Endodermal cell (in vitro differentiated cells): ENCODE measurements around the gene S100A1. TPM values are rescaled to one million over a fixed set of nuclear protein-coding genes. Genes with fewer than 3 reads are reported as not detected.
"Not testable (repeated sequence)": the region's sequence is repeated elsewhere in the genome, so short reads cannot be mapped to it uniquely, and the experiment has no call there.

Source experiments
- DNase-seq: peaks from one replicate; pipeline ENCODE4 v3.0.0-alpha.2; 2017
- H3K27ac ChIP-seq: 2 replicates; pipeline ENCODE4 v1.5.1; 2013; ENCODE audit warnings: mild to moderate bottlenecking, low read depth, low read length, moderate library complexity
- H3K27me3 ChIP-seq: 2 replicates; pipeline ENCODE4 v1.6.1; 2013; ENCODE audit warnings: mild to moderate bottlenecking, low read length, moderate library complexity; ENCODE audit not compliant: insufficient read depth, control insufficient read depth, poor library complexity, severe bottlenecking
- H3K36me3 ChIP-seq: 2 replicates; pipeline ENCODE4 v1.7.0; 2013; ENCODE audit warnings: mild to moderate bottlenecking, low read length, moderate library complexity; ENCODE audit not compliant: control insufficient read depth, insufficient read depth
- H3K4me1 ChIP-seq: one replicate; pipeline ENCODE4 v1.7.0; 2013; ENCODE audit warnings: low read length; ENCODE audit not compliant: control insufficient read depth, insufficient read depth
- H3K4me3 ChIP-seq: 2 replicates; pipeline ENCODE4 v1.5.1; 2013; ENCODE audit warnings: mild to moderate bottlenecking, low read length, moderate library complexity
- H3K9ac ChIP-seq: 2 replicates; pipeline ENCODE4 v1.6.1; 2013; ENCODE audit warnings: mild to moderate bottlenecking, low read length, moderate library complexity; ENCODE audit not compliant: poor library complexity, severe bottlenecking; ENCODE audit errors: extremely low read depth
- H3K9me3 ChIP-seq: 2 replicates; pipeline ENCODE4 v1.6.1; 2013; ENCODE audit warnings: mild to moderate bottlenecking, low read length, moderate library complexity; ENCODE audit not compliant: control insufficient read depth
- H3K27ac Mint-ChIP-seq: 2 replicates; pipeline ENCODE4 v1.8.0; 2020; ENCODE audit warnings: mixed read lengths
- H3K27me3 Mint-ChIP-seq: 2 replicates; pipeline ENCODE4 v1.8.0; 2021; ENCODE audit warnings: mild to moderate bottlenecking, mixed read lengths; ENCODE audit not compliant: insufficient read depth
- H3K36me3 Mint-ChIP-seq: 2 replicates; pipeline ENCODE4 v1.8.0; 2020; ENCODE audit warnings: low read depth, mixed read lengths
- H3K4me1 Mint-ChIP-seq: 2 replicates; pipeline ENCODE4 v1.8.0; 2020; ENCODE audit warnings: mixed read lengths
- H3K4me3 Mint-ChIP-seq: 2 replicates; pipeline ENCODE4 v1.8.0; 2020; ENCODE audit warnings: mild to moderate bottlenecking, moderate library complexity, mixed read lengths
- H3K9me3 Mint-ChIP-seq: 2 replicates; pipeline ENCODE4 v1.8.0; 2020; ENCODE audit warnings: mild to moderate bottlenecking, mixed read lengths
- WGBS, 2 experiments: methylation state at CpG; one replicate each; pipeline versions ENCODE4 v1.1.5 to v1.1.7; 2013; ENCODE audit warnings: missing lambda C conversion rate in 2 of 2, mixed read lengths in 1 of 2; ENCODE audit not compliant: insufficient coverage in 1 of 2, insufficient read length in 1 of 2; 5-methylcytosine and 5-hydroxymethylcytosine counted together
- total RNA-seq, 2 donors: library from RNA; stranded (reverse); fragmentation: NEBNext Ultra II Directional in 1 of 2; extraction: Animal tissue kit (Norgen Biotek cat#: 25700) in 1 of 2; gene quantifications; 2 replicates in 1 of 2; 3 replicates in 1 of 2; pipeline ENCODE4 v1.2.1, GENCODE V29; 2021
- TF ChIP-seq, protein P1 (sequence below): fragments of 200-600 bp; sonication (generic); conservative IDR thresholded peaks from 2 replicates; pipeline ENCODE4 v1.5.0; 2021; ENCODE audit warnings: antibody characterized with exemption, mild to moderate bottlenecking

The S100A1 gene
- total RNA-seq, 2 donors from 2014 or later = 1.8 to 5.0 TPM

DNA sequence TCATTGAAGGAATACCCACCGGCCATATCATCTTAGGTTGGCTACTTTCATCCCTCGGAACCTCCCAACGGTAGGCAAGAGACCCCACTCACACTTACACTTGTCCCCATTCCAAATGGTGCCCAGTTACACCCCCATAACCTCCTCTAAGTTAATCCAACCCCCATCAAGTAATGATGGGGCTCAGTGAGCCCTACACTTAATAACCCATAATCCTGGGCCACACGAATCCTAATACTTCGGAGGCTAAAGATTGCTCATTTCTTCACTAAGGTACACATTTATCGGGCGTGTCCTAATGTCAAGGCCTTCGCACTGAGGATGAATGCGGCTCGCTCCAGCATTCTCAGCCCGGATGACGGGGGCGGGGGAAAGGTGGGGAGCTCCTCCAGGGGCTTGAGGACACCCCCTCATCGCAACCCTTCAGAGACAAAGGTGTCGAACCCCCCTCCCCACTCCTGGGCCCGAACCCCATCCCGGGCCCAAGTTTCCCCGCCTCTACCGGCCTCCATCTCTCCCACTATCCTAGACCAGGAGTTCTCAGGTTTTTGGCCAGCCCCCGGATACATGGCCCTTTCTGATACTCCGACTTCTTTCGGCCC lies 42.1 kb downstream of the S100A1 start:
- Mint-ChIP-seq H3K36me3 (peaks cover 48% of the 10 kb centered on the region), H3K27ac (no peak overlapping the region), H3K4me3 (no peak overlapping the region), H3K9me3 (no peaks in the 10 kb centered on the region), H3K4me1 (peaks cover 8% of the 10 kb centered on the region), H3K27me3 (no peaks in the 10 kb centered on the region)
- Histone ChIP-seq H3K4me3 (peak overlapping the region; percentile 96), H3K27me3 (no peaks in the 10 kb centered on the region), H3K9ac (peak overlapping the region; percentile 97), H3K27ac (peak overlapping the region; percentile 85), H3K36me3 (peaks cover 46% of the 10 kb centered on the region), H3K4me1 (no peaks in the 10 kb centered on the region), H3K9me3 (peaks cover 7% of the 10 kb centered on the region)
- no peak for DNase-seq
- TF ChIP-seq, protein P1, sequence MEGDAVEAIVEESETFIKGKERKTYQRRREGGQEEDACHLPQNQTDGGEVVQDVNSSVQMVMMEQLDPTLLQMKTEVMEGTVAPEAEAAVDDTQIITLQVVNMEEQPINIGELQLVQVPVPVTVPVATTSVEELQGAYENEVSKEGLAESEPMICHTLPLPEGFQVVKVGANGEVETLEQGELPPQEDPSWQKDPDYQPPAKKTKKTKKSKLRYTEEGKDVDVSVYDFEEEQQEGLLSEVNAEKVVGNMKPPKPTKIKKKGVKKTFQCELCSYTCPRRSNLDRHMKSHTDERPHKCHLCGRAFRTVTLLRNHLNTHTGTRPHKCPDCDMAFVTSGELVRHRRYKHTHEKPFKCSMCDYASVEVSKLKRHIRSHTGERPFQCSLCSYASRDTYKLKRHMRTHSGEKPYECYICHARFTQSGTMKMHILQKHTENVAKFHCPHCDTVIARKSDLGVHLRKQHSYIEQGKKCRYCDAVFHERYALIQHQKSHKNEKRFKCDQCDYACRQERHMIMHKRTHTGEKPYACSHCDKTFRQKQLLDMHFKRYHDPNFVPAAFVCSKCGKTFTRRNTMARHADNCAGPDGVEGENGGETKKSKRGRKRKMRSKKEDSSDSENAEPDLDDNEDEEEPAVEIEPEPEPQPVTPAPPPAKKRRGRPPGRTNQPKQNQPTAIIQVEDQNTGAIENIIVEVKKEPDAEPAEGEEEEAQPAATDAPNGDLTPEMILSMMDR = no peak
- 0 to 2% methylated on average over 13 to 22 of the region's 22 CpGs for WGBS, 2 experiments

DNA sequence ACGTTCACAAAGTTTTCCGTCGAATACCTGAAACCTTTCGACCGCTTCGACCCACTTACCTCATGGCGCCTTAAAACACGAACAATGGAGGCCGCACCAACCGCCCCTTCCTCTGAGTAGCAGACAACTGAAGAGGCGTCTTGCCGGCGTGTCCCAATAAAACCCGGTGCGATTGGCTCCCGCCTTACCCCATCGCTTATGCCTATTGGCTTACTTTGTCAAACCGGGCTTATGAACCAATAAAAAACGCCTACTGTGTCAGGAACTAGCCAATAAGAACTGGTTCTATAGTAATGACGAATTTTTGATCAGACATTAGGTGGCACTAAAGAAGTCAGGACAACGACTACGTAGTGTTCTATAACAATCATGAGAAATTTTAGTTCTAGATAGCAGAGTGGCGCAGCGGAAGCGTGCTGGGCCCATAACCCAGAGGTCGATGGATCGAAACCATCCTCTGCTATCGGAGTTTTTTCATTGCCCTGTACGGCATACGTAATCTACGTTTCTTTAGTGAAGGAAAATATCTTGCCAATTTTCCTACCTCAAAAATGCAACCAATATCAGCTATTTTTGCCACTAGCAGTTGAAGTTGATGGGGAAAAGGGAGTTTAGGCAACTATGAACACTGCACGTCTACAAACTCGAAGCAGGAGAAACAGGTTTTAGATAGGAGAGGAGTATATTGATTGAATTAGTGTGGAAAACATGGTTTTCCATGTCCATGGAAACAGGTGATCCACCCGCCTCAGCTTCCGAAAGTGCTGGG lies 42.8 kb downstream of the S100A1 start, which contains the start of gene ILF2:
Gene ILF2, minus strand, starts transcription at position 135 of the 769 bp plus-strand sequence. Its CDS starts 71 bp downstream, at position 64.
- Mint-ChIP-seq H3K36me3 (peaks cover 42% of the 10 kb centered on the region), H3K4me3 (no peak within 1 kb of the TSS), H3K27me3 (no peaks in the 10 kb centered on the region), H3K27ac (no peak within 1 kb of the TSS), H3K9me3 (no peaks in the 10 kb centered on the region), H3K4me1 (peaks cover 8% of the 10 kb centered on the region)
- peak; percentile 98 for DNase-seq
- no peaks in the 10 kb centered on the region for H3K27me3 ChIP-seq
- no peaks in the 10 kb centered on the region for H3K4me1 ChIP-seq
- peak within 1 kb of the TSS; percentile 85 for H3K27ac ChIP-seq
- H3K9me3 ChIP-seq = peaks cover 7% of the 10 kb centered on the region
- H3K4me3 ChIP-seq = peak within 1 kb of the TSS; percentile 96
- TF ChIP-seq, protein P1 = peak; percentile 50
- H3K36me3 ChIP-seq = peaks cover 39% of the 10 kb centered on the region
- H3K9ac ChIP-seq = peak within 1 kb of the TSS; percentile 97
- WGBS, 2 experiments = 1% methylated on average over 28 to 35 of the region's 35 CpGs

GRCh38 chr1:153671628-153672353 lies 43.6 kb downstream of the S100A1 start:
- H3K4me3 ChIP-seq = peak overlapping the region; percentile 96
- H3K27me3 Mint-ChIP-seq, H3K27me3 ChIP-seq, H3K4me3 Mint-ChIP-seq, H3K27ac Mint-ChIP-seq, H3K4me1 ChIP-seq, H3K9me3 Mint-ChIP-seq, H3K4me1 Mint-ChIP-seq, H3K9me3 ChIP-seq, DNase-seq: not testable (repeated sequence)
- H3K36me3 ChIP-seq = peaks cover 32% of the 10 kb centered on the region
- peaks cover 35% of the 10 kb centered on the region for H3K36me3 Mint-ChIP-seq
- H3K27ac ChIP-seq = peak overlapping the region; percentile 85
- TF ChIP-seq, protein P1 = peak; percentile 33
- H3K9ac ChIP-seq = peak overlapping the region; percentile 97
- WGBS, 2 experiments = 34 to 42% methylated on average over 15 to 28 of the region's 28 CpGs
